ENCODE results near the gene CLPSL2.

DNA sequence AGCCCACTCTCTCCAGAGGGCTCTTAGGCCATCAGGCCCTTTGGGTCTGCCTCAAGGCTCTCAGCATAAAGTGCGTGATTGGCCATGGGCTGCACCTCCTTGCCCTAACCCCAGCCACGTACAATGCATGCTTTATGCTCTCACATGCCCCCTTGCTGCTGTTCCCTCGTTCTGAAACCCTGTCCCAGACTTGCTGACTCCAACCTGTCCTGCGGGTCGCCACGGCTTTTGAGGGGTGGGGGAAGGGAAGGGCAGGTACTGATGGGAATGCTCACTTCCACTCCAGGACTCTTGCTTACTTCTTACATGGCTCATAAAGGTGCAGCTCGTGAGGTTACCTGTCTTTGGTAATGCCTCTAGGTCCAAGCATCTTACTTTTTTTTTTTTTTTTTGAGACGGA, 33.6 kb upstream of the CLPSL2 start:
- TF ChIP-seq, protein P1, sequence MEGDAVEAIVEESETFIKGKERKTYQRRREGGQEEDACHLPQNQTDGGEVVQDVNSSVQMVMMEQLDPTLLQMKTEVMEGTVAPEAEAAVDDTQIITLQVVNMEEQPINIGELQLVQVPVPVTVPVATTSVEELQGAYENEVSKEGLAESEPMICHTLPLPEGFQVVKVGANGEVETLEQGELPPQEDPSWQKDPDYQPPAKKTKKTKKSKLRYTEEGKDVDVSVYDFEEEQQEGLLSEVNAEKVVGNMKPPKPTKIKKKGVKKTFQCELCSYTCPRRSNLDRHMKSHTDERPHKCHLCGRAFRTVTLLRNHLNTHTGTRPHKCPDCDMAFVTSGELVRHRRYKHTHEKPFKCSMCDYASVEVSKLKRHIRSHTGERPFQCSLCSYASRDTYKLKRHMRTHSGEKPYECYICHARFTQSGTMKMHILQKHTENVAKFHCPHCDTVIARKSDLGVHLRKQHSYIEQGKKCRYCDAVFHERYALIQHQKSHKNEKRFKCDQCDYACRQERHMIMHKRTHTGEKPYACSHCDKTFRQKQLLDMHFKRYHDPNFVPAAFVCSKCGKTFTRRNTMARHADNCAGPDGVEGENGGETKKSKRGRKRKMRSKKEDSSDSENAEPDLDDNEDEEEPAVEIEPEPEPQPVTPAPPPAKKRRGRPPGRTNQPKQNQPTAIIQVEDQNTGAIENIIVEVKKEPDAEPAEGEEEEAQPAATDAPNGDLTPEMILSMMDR (IDR thresholded peaks at IDR 0.05 in 8 of 11, conservative IDR thresholded peaks at IDR 0.05 in 3 of 11), result no peak
- no peak for TF ChIP-seq POLR2AphosphoS5 (IDR thresholded peaks at IDR 0.05)
